H9 (cell line): Measurements from ENCODE around the gene TMC1. TPM values are rescaled to one million over a fixed set of nuclear protein-coding genes. Genes with fewer than 3 reads are reported as not detected.
"Not testable (repeated sequence)": the region's sequence is repeated elsewhere in the genome, so short reads cannot be mapped to it uniquely, and the experiment has no call there.

Experiments used
- DNase-seq: peaks from one replicate; pipeline ENCODE4 v3.0.0-alpha.2; 2017
- H2AFZ ChIP-seq: one replicate; pipeline ENCODE4 v1.6.1; 2013; ENCODE audit warnings: mild to moderate bottlenecking, low read length, control low read depth, moderate library complexity
- H2AK5ac ChIP-seq: 2 replicates; pipeline ENCODE4 v1.6.1; 2013; ENCODE audit warnings: low read length, control low read depth, mixed read lengths; ENCODE audit not compliant: insufficient read length
- H2BK120ac ChIP-seq: one replicate; pipeline ENCODE4 v1.6.1; 2013; ENCODE audit warnings: low read depth, mild to moderate bottlenecking, low read length, control low read depth, inconsistent platforms; ENCODE audit not compliant: poor library complexity, severe bottlenecking
- H2BK12ac ChIP-seq: 2 replicates; pipeline ENCODE4 v1.6.1; 2013; ENCODE audit warnings: low read length, control low read depth, mixed read lengths, low read depth; ENCODE audit not compliant: insufficient read length
- H2BK15ac ChIP-seq: 2 replicates; pipeline ENCODE4 v1.6.1; 2013; ENCODE audit warnings: low read depth, low read length, control low read depth
- H2BK20ac ChIP-seq: one replicate; pipeline ENCODE4 v1.6.1; 2013; ENCODE audit warnings: low read depth, mild to moderate bottlenecking, low read length, control low read depth, inconsistent platforms; ENCODE audit not compliant: poor library complexity, severe bottlenecking
- H2BK5ac ChIP-seq: 2 replicates; pipeline ENCODE4 v1.6.1; 2013; ENCODE audit warnings: low read length, control low read depth, mixed read lengths; ENCODE audit not compliant: insufficient read length
- H3K14ac ChIP-seq: 2 replicates; pipeline ENCODE4 v1.6.1; 2013; ENCODE audit warnings: low read length, control low read depth; ENCODE audit not compliant: insufficient read depth
- H3K18ac ChIP-seq: 2 replicates; pipeline ENCODE4 v1.6.1; 2013; ENCODE audit warnings: low read depth, mild to moderate bottlenecking, mixed read lengths, low read length, control low read depth; ENCODE audit not compliant: insufficient read length
- H3K23ac ChIP-seq: 2 replicates; pipeline ENCODE4 v1.6.1; 2013; ENCODE audit warnings: low read length, control low read depth, mixed read lengths, low read depth; ENCODE audit not compliant: insufficient read length
- H3K23me2 ChIP-seq: 2 replicates; pipeline ENCODE4 v1.6.1; 2013; ENCODE audit warnings: low read depth, mild to moderate bottlenecking, mixed read lengths, low read length, control low read depth; ENCODE audit not compliant: insufficient read length, poor library complexity, severe bottlenecking
- H3K27ac ChIP-seq: 2 replicates; pipeline ENCODE4 v1.5.1; 2013; ENCODE audit warnings: low read length, control low read depth, mixed read lengths, low read depth; ENCODE audit not compliant: insufficient read length
- H3K27me3 ChIP-seq: 2 replicates; pipeline ENCODE4 v1.6.1; 2013; ENCODE audit warnings: low read length, control low read depth, inconsistent platforms; ENCODE audit not compliant: insufficient read depth
- H3K4ac ChIP-seq: 2 replicates; pipeline ENCODE4 v1.6.1; 2013; ENCODE audit warnings: low read depth, mild to moderate bottlenecking, control low read depth, inconsistent platforms, low read length, moderate library complexity
- H3K4me1 ChIP-seq: 2 replicates; pipeline ENCODE4 v1.6.1; 2013; ENCODE audit warnings: low read length, control low read depth, inconsistent platforms; ENCODE audit not compliant: insufficient read depth
- H3K4me2 ChIP-seq: 2 replicates; pipeline ENCODE4 v1.6.1; 2013; ENCODE audit warnings: low read length, control low read depth, mixed read lengths; ENCODE audit not compliant: insufficient read length, insufficient read depth
- H3K56ac ChIP-seq: 2 replicates; pipeline ENCODE4 v1.6.1; 2013; ENCODE audit warnings: low read depth, mild to moderate bottlenecking, mixed read lengths, low read length, control low read depth; ENCODE audit not compliant: insufficient read length
- H3K79me1 ChIP-seq: 2 replicates; pipeline ENCODE4 v1.6.1; 2013; ENCODE audit warnings: low read depth, mild to moderate bottlenecking, moderate library complexity, low read length, control low read depth, inconsistent platforms; ENCODE audit not compliant: insufficient read depth, poor library complexity, severe bottlenecking
- H3K79me2 ChIP-seq: 2 replicates; pipeline ENCODE4 v1.6.1; 2013; ENCODE audit warnings: low read length, control low read depth, inconsistent platforms; ENCODE audit not compliant: insufficient read depth
- H3K9ac ChIP-seq: 2 replicates; pipeline ENCODE4 v1.6.1; 2013; ENCODE audit warnings: low read length, control low read depth, mixed read lengths; ENCODE audit not compliant: insufficient read length; ENCODE audit errors: extremely low read depth
- H3K9me3 ChIP-seq: one replicate; pipeline ENCODE4 v1.6.1; 2013; ENCODE audit warnings: low read depth, low read length, inconsistent platforms; ENCODE audit not compliant: control insufficient read depth
- H3T11ph ChIP-seq: one replicate; pipeline ENCODE4 v1.6.1; 2013; ENCODE audit warnings: mild to moderate bottlenecking, low read length, control low read depth, inconsistent platforms
- H4K20me1 ChIP-seq: one replicate; pipeline ENCODE4 v1.6.1; 2013; ENCODE audit not compliant: control insufficient read depth, insufficient read length, insufficient read depth
- H4K5ac ChIP-seq: 2 replicates; pipeline ENCODE4 v1.6.1; 2013; ENCODE audit warnings: low read depth, mild to moderate bottlenecking, mixed read lengths, low read length, control low read depth; ENCODE audit not compliant: insufficient read length
- H4K8ac ChIP-seq: replicated peaks from 2 replicates; pipeline ENCODE4 v1.6.1; 2013; ENCODE audit warnings: low read length, control low read depth, mixed read lengths, low read depth; ENCODE audit not compliant: insufficient read length
- H4K91ac ChIP-seq: 2 replicates; pipeline ENCODE4 v1.6.1; 2013; ENCODE audit warnings: low read depth, mild to moderate bottlenecking, moderate library complexity, mixed read lengths, low read length, control low read depth; ENCODE audit not compliant: insufficient read length
- H3K27ac Mint-ChIP-seq, 3 experiments: 2 replicates in 2 of 3; 3 replicates in 1 of 3; pipeline ENCODE4 v1.8.0; 2020 to 2021; ENCODE audit warnings: mixed read lengths in 3 of 3, mild to moderate bottlenecking in 1 of 3, moderate library complexity in 1 of 3
- H3K27me3 Mint-ChIP-seq: 2 replicates; pipeline ENCODE4 v1.8.0; 2021; ENCODE audit warnings: low read depth, mild to moderate bottlenecking, moderate library complexity, mixed read lengths
- H3K36me3 Mint-ChIP-seq, 3 experiments: 2 replicates in 2 of 3; 3 replicates in 1 of 3; pipeline ENCODE4 v1.8.0; 2020 to 2021; ENCODE audit warnings: low read depth in 3 of 3, mixed read lengths in 3 of 3; ENCODE audit not compliant: insufficient read depth in 1 of 3
- H3K4me1 Mint-ChIP-seq, 2 experiments: 2 replicates each; pipeline ENCODE4 v1.8.0; 2020; ENCODE audit warnings: mixed read lengths in 2 of 2
- H3K4me3 Mint-ChIP-seq, 2 experiments: 2 replicates in 1 of 2; 3 replicates in 1 of 2; pipeline ENCODE4 v1.8.0; 2020 to 2021; ENCODE audit warnings: mild to moderate bottlenecking in 2 of 2, mixed read lengths in 2 of 2, moderate library complexity in 1 of 2
- H3K9me3 Mint-ChIP-seq, 2 experiments: 2 replicates in 1 of 2; 3 replicates in 1 of 2; pipeline ENCODE4 v1.8.0; 2020; ENCODE audit warnings: mild to moderate bottlenecking in 2 of 2, mixed read lengths in 2 of 2, moderate library complexity in 1 of 2
- CTCF ChIP-seq: fragments of 200-600 bp; sonication (generic); conservative IDR thresholded peaks from 3 replicates; pipeline ENCODE4 v1.8.0; 2021; ENCODE audit warnings: antibody characterized with exemption, mild to moderate bottlenecking
- WGBS: extraction: QIAGEN DNeasy Blood & Tissue Kit; methylation state at CpG from one replicate; pipeline ENCODE4 v1.1.7; 2013; ENCODE audit warnings: missing lambda C conversion rate, low lambda C conversion rate, mixed read lengths; ENCODE audit not compliant: insufficient read length; ENCODE audit errors: extremely low coverage; 5-methylcytosine and 5-hydroxymethylcytosine counted together
- total RNA-seq: library from RNA; stranded (reverse); gene quantifications from 2 replicates; pipeline ENCODE4 v1.2.1, GENCODE V29; 2021

The TMC1 gene
- total RNA-seq, 1 experiment from 2014 or later: 2.4 TPM

DNA sequence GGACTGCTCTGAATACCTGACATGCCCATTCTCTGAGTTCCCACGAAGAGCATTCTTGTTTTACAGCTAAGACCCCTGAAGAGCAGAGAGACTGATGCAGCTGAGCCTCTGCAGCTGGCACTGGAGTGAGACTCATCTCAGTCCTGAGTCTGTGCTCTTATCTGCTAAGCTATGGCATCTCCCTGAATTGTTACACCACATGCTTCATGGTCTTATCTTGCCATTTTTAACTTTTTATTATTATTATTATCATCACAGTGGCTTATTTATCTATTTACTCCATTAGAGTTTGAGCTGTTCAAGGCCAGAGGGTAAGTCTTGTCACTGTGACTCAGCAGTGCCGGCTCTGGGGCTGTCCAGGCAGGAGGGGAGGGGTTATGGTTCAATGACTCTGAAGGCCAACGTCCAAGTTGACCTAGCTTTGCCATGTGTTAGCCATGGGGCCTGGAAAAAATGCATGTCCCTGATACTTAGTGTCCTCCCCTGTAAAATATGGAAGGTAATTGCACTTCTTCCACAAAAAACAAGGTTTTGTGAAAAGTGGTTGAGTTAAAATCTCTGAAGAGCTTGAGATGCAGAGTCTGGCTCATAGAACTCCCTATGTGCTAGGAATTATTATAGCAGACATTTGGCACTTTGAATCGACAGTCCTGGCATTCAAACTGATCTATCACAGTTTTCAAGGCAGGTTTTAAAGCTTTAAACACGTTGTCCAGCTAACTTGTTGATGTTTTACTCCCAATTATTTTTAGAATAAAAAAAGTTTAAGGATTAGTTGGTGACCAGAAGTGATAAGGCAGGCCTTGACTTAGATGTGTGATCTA is 336.9 kb downstream of the TMC1 start:
- Mint-ChIP-seq H3K9me3 (no peaks in the 10 kb centered on the region; a peak in 1 of 5 replicates), H3K27me3 (no peaks in the 10 kb centered on the region; the same call in 1 of the 2 replicates), H3K27ac (0 out of 7 replicates have a peak overlapping the region, but pooled peaks of 1 of the 3 experiments have one; percentile 35), H3K36me3 (no peaks in the 10 kb centered on the region), H3K4me3 (no peak overlapping the region), H3K4me1 (peaks cover 19 to 20% of the 10 kb centered on the region in 2 experiments)
- Histone ChIP-seq H2AFZ (no peak overlapping the region), H3K23me2 (no peaks in the 10 kb centered on the region), H2BK5ac (no peak overlapping the region), H2BK120ac (no peak overlapping the region), H4K8ac (no peak overlapping the region), H3K27ac (no peak overlapping the region), H3K4me1 (no peaks in the 10 kb centered on the region), H4K20me1 (no peaks in the 10 kb centered on the region), H3K18ac (no peak overlapping the region), H2BK15ac (peak overlapping the region; percentile 99; the same call in 1 of the 2 replicates), H4K5ac (no peak overlapping the region), H3K23ac (no peak overlapping the region), H3K4ac (no peak overlapping the region), H3K4me2 (no peak overlapping the region), H3T11ph (no peak overlapping the region), H3K14ac (no peak overlapping the region), H3K9me3 (no peaks in the 10 kb centered on the region), H2AK5ac (no peak overlapping the region), H2BK12ac (no peak overlapping the region), H2BK20ac (no peak overlapping the region), H3K79me1 (no peaks in the 10 kb centered on the region), H4K91ac (no peak overlapping the region), H3K9ac (no peak overlapping the region), H3K56ac (no peak overlapping the region), H3K79me2 (no peaks in the 10 kb centered on the region), H3K27me3 (no peaks in the 10 kb centered on the region)
- TF ChIP-seq CTCF: no peak
- no CpG with 5 or more reads among the region's 5 CpGs for WGBS
- no peak for DNase-seq

GRCh38 chr9:72862788-72863187 is 341.4 kb downstream of the TMC1 start:
- not testable (repeated sequence) for H2AK5ac ChIP-seq, H3K4me1 Mint-ChIP-seq, H3T11ph ChIP-seq, H3K14ac ChIP-seq, H4K5ac ChIP-seq, H2BK20ac ChIP-seq, H3K56ac ChIP-seq, H2BK5ac ChIP-seq, H3K4me3 Mint-ChIP-seq, H3K27me3 ChIP-seq, H2AFZ ChIP-seq, H3K9ac ChIP-seq, H4K20me1 ChIP-seq, H3K23me2 ChIP-seq, H3K4me2 ChIP-seq, H3K18ac ChIP-seq, H3K9me3 ChIP-seq, H3K79me2 ChIP-seq, H2BK15ac ChIP-seq, H3K27me3 Mint-ChIP-seq, H4K8ac ChIP-seq, H2BK120ac ChIP-seq, H3K23ac ChIP-seq, H3K9me3 Mint-ChIP-seq, H2BK12ac ChIP-seq, H3K79me1 ChIP-seq, H3K36me3 Mint-ChIP-seq, H3K27ac Mint-ChIP-seq, H3K4me1 ChIP-seq, H4K91ac ChIP-seq, H3K4ac ChIP-seq, H3K27ac ChIP-seq, DNase-seq
- no CpG with 5 or more reads among the region's 7 CpGs for WGBS
